SK-N-SH treated with all-trans-retinoic acid at 6 μM for 48 hours (cell line): Measurements from ENCODE around the gene MCCD1.

Experiments
- ATAC-seq: fragments of 200-7000 bp; cut with Tn5 transposase; 3 replicates; pipeline ENCODE4 v1.9.1; 2020; ENCODE audit warnings: mild to moderate bottlenecking, moderate library complexity
- ARNTL ChIP-seq: fragments of 450-650 bp; formaldehyde crosslinking; IDR thresholded peaks from 2 replicates; pipeline ENCODE4 v1.5.0; 2020; ENCODE audit warnings: low read depth, mild to moderate bottlenecking, moderate library complexity, borderline replicate concordance
- CREB5 ChIP-seq: fragments of 250-450 bp; sonication (Bioruptor Pico); IDR thresholded peaks from 2 replicates; pipeline ENCODE4 v1.5.1; 2020; ENCODE audit warnings: low read depth, mild to moderate bottlenecking, moderate library complexity
- CSDC2 ChIP-seq: fragments of 250-450 bp; sonication (Bioruptor Pico); IDR thresholded peaks from 2 replicates; pipeline ENCODE4 v1.5.0; 2020; ENCODE audit warnings: mild to moderate bottlenecking, moderate library complexity
- CSRNP3 ChIP-seq: fragments of 250-450 bp; sonication (Bioruptor Pico); IDR thresholded peaks from 2 replicates; pipeline ENCODE4 v1.5.1; 2021; ENCODE audit warnings: mild to moderate bottlenecking, moderate library complexity
- ESRRG ChIP-seq: fragments of 250-450 bp; sonication (Bioruptor Pico); IDR thresholded peaks from 2 replicates; pipeline ENCODE4 v1.6.1; 2021; ENCODE audit warnings: mild to moderate bottlenecking
- OSR1 ChIP-seq: fragments of 250-450 bp; sonication (Bioruptor Pico); IDR thresholded peaks from 2 replicates; pipeline ENCODE4 v1.8.0; 2022; ENCODE audit warnings: moderate library complexity, mild to moderate bottlenecking, inconsistent platforms
- PATZ1 ChIP-seq: fragments of 250-450 bp; sonication (Bioruptor Pico); IDR thresholded peaks from 2 replicates; pipeline ENCODE4 v1.8.0; 2020; ENCODE audit warnings: mild to moderate bottlenecking, moderate library complexity, borderline replicate concordance
- PPARA ChIP-seq: fragments of 250-450 bp; sonication (Bioruptor Pico); IDR thresholded peaks from 2 replicates; pipeline ENCODE4 v1.5.0; 2020; ENCODE audit warnings: mild to moderate bottlenecking, borderline replicate concordance
- RARB ChIP-seq: fragments of 250-450 bp; sonication (Bioruptor Pico); IDR thresholded peaks from 2 replicates; pipeline ENCODE4 v1.8.0; 2021; ENCODE audit warnings: mild to moderate bottlenecking, moderate library complexity
- SNAI2 ChIP-seq: fragments of 250-450 bp; sonication (Bioruptor Pico); IDR thresholded peaks from 2 replicates; pipeline ENCODE4 v1.5.0; 2020; ENCODE audit warnings: mild to moderate bottlenecking, moderate library complexity
- TCF4 ChIP-seq: fragments of 250-450 bp; sonication (Bioruptor Pico); IDR thresholded peaks from 2 replicates; pipeline ENCODE4 v1.8.0; 2021; ENCODE audit warnings: mild to moderate bottlenecking, moderate library complexity, borderline replicate concordance
- TOX ChIP-seq: fragments of 250-450 bp; sonication (Bioruptor Pico); IDR thresholded peaks from 2 replicates; pipeline ENCODE4 v1.8.0; 2021; ENCODE audit warnings: mild to moderate bottlenecking, moderate library complexity, borderline replicate concordance
- TSHZ2 ChIP-seq: fragments of 250-450 bp; sonication (Bioruptor Pico); IDR thresholded peaks from 2 replicates; pipeline ENCODE4 v1.5.0; 2020; ENCODE audit warnings: mild to moderate bottlenecking, moderate library complexity
- ZC3H10 ChIP-seq: fragments of 250-450 bp; sonication (Bioruptor Pico); IDR thresholded peaks from 2 replicates; pipeline ENCODE4 v1.5.1; 2021; ENCODE audit warnings: mild to moderate bottlenecking, moderate library complexity
- ZFP3 ChIP-seq: fragments of 250-450 bp; sonication (Bioruptor Pico); IDR thresholded peaks from 2 replicates; pipeline ENCODE4 v1.5.0; 2020; ENCODE audit warnings: mild to moderate bottlenecking, moderate library complexity
- ZFP30 ChIP-seq: fragments of 450-650 bp; formaldehyde crosslinking; IDR thresholded peaks from 2 replicates; pipeline ENCODE4 v1.5.0; 2022; ENCODE audit warnings: mild to moderate bottlenecking, moderate library complexity
- ZNF565 ChIP-seq: fragments of 450-650 bp; formaldehyde crosslinking; conservative IDR thresholded peaks from 2 replicates; pipeline ENCODE4 v1.5.0; 2020; ENCODE audit warnings: low read depth, mild to moderate bottlenecking, moderate library complexity
- ZNF70 ChIP-seq: fragments of 450-650 bp; formaldehyde crosslinking; IDR thresholded peaks from 2 replicates; pipeline ENCODE4 v1.5.0; 2020; ENCODE audit warnings: mild to moderate bottlenecking, moderate library complexity
- ZNF8 ChIP-seq: fragments of 450-650 bp; formaldehyde crosslinking; IDR thresholded peaks from 2 replicates; pipeline ENCODE4 v1.5.0; 2020; ENCODE audit warnings: mild to moderate bottlenecking, moderate library complexity

The MCCD1 gene

GRCh38 chr6:31559958-31560696 is 31.4 kb downstream of the MCCD1 start:
- TF ChIP-seq CREB5 (CRISPR knock-in tag) (no peak), TCF4 (no peak)
- peak; percentile 86 for ATAC-seq

GRCh38 chr6:31560697-31561058 is 31.9 kb downstream of the MCCD1 start:
- ATAC-seq: no peak
- TF ChIP-seq TSHZ2 (CRISPR knock-in tag) (no peak), ESRRG (CRISPR knock-in tag) (no peak), ZNF565 (CRISPR knock-in tag) (no peak), OSR1 (CRISPR knock-in tag) (no peak), PPARA (CRISPR knock-in tag) (no peak), RARB (no peak), ZFP3 (CRISPR knock-in tag) (no peak), ZNF8 (CRISPR knock-in tag) (no peak), PATZ1 (CRISPR knock-in tag) (no peak), TOX (no peak), ZNF70 (no peak), TCF4 (no peak), ARNTL (CRISPR knock-in tag) (no peak), SNAI2 (CRISPR knock-in tag) (no peak), CREB5 (CRISPR knock-in tag) (no peak)
- TF ChIP-seq, all 23 proteins: peak for 0

GRCh38 chr6:31567531-31568370 is 39.0 kb downstream of the MCCD1 start:
- no peak for ATAC-seq
- TF ChIP-seq ZNF70: no peak
- TF ChIP-seq RARB: no peak
- TF ChIP-seq PPARA (CRISPR knock-in tag): no peak
- TF ChIP-seq ARNTL (CRISPR knock-in tag): no peak
- TF ChIP-seq SNAI2 (CRISPR knock-in tag): no peak
- no peak for TF ChIP-seq PATZ1 (CRISPR knock-in tag)
- no peak for TF ChIP-seq CSRNP3 (CRISPR knock-in tag)
- no peak for TF ChIP-seq TSHZ2 (CRISPR knock-in tag)
- TF ChIP-seq ZFP30: no peak
- TF ChIP-seq ZFP3 (CRISPR knock-in tag): no peak
- no peak for TF ChIP-seq ZNF565 (CRISPR knock-in tag)
- no peak for TF ChIP-seq ZC3H10
- TF ChIP-seq TCF4: no peak
- no peak for TF ChIP-seq OSR1 (CRISPR knock-in tag)
- no peak for TF ChIP-seq CSDC2 (CRISPR knock-in tag)
- no peak for TF ChIP-seq ESRRG (CRISPR knock-in tag)
- no peak for TF ChIP-seq CREB5 (CRISPR knock-in tag)
